ENCODE results near the gene GSDME.

GSDME gene

GRCh38 chr7:24773646-24774045, 16.4 kb upstream of the GSDME start:
- no peak for ATAC-seq
- TF ChIP-seq CSRNP3 (CRISPR knock-in tag; IDR thresholded peaks at IDR 0.05) (no peak), GLIS3 (CRISPR knock-in tag; IDR thresholded peaks at IDR 0.05) (no peak), RARB (CRISPR knock-in tag; IDR thresholded peaks at IDR 0.05) (no peak), TOX (CRISPR knock-in tag; IDR thresholded peaks at IDR 0.05; ENCODE audit: borderline replicate concordance) (no peak), TSHZ2 (CRISPR knock-in tag; IDR thresholded peaks at IDR 0.05) (no peak), ZNF565 (CRISPR knock-in tag; conservative IDR thresholded peaks at IDR 0.05; ENCODE audit: low read depth) (no peak), ARNTL (CRISPR knock-in tag; IDR thresholded peaks at IDR 0.05; ENCODE audit: borderline replicate concordance, low read depth) (no peak), ZNF8 (CRISPR knock-in tag; IDR thresholded peaks at IDR 0.05) (no peak), OSR1 (CRISPR knock-in tag; IDR thresholded peaks at IDR 0.05) (no peak), ZFP30 (CRISPR knock-in tag; IDR thresholded peaks at IDR 0.05) (no peak), ISL1 (CRISPR knock-in tag; IDR thresholded peaks at IDR 0.05) (no peak), TCF4 (CRISPR knock-in tag; IDR thresholded peaks at IDR 0.05; ENCODE audit: borderline replicate concordance) (no peak)

GRCh38 chr7:24769851-24770250, 12.6 kb upstream of the GSDME start:
- ATAC-seq, result no peak
- TF ChIP-seq POU6F1 (CRISPR knock-in tag; IDR thresholded peaks at IDR 0.05; ENCODE audit: borderline replicate concordance, low read depth), result no peak
- no peak for TF ChIP-seq GLIS3 (CRISPR knock-in tag; IDR thresholded peaks at IDR 0.05)
- TF ChIP-seq SNAI2 (CRISPR knock-in tag; IDR thresholded peaks at IDR 0.05), result no peak
- TF ChIP-seq ZC3H10 (CRISPR knock-in tag; IDR thresholded peaks at IDR 0.05), result no peak
- TF ChIP-seq PATZ1 (CRISPR knock-in tag; IDR thresholded peaks at IDR 0.05; ENCODE audit: borderline replicate concordance), result no peak
- no peak for TF ChIP-seq ZNF8 (CRISPR knock-in tag; IDR thresholded peaks at IDR 0.05)
- no peak for TF ChIP-seq PPARA (CRISPR knock-in tag; IDR thresholded peaks at IDR 0.05; ENCODE audit: borderline replicate concordance)
- no peak for TF ChIP-seq CSRNP3 (CRISPR knock-in tag; IDR thresholded peaks at IDR 0.05)
- no peak for TF ChIP-seq TCF4 (CRISPR knock-in tag; IDR thresholded peaks at IDR 0.05; ENCODE audit: borderline replicate concordance)
- TF ChIP-seq OSR1 (CRISPR knock-in tag; IDR thresholded peaks at IDR 0.05), result no peak
- TF ChIP-seq TSHZ2 (CRISPR knock-in tag; IDR thresholded peaks at IDR 0.05), result no peak
- no peak for TF ChIP-seq ISL1 (CRISPR knock-in tag; IDR thresholded peaks at IDR 0.05)
- no peak for TF ChIP-seq ARNTL (CRISPR knock-in tag; IDR thresholded peaks at IDR 0.05; ENCODE audit: borderline replicate concordance, low read depth)

Data from SK-N-SH treated with all-trans-retinoic acid at 6 μM for 48 hours (cell line).